Skeletal muscle tissue (tissue), 4 donors: Measurements from ENCODE around the gene ARHGAP15. TPM values are rescaled to one million over a fixed set of nuclear protein-coding genes. Genes with fewer than 3 reads are reported as not detected.

Experiments used
- H3K27ac ChIP-seq: one replicate; pipeline ENCODE4 v1.7.0; 2013; ENCODE audit warnings: mild to moderate bottlenecking, low read depth, low read length, inconsistent platforms
- H3K27me3 ChIP-seq, 3 donors: one replicate each; pipeline ENCODE4 v1.7.0; 2013; ENCODE audit warnings: low read length in 3 of 3; ENCODE audit not compliant: control insufficient read depth in 3 of 3, insufficient read depth in 3 of 3
- H3K36me3 ChIP-seq, 3 donors: one replicate each; pipeline ENCODE4 v1.7.0; 2013; ENCODE audit warnings: low read length in 3 of 3; ENCODE audit not compliant: control insufficient read depth in 3 of 3, insufficient read depth in 3 of 3
- H3K4me1 ChIP-seq, 3 donors: one replicate each; pipeline ENCODE4 v1.7.0; 2013; ENCODE audit warnings: low read length in 3 of 3, mild to moderate bottlenecking in 3 of 3; ENCODE audit not compliant: control insufficient read depth in 3 of 3, insufficient read depth in 3 of 3
- H3K4me3 ChIP-seq, 3 donors: one replicate each; pipeline ENCODE4 v1.7.0; 2013; ENCODE audit warnings: low read length in 3 of 3
- H3K9ac ChIP-seq, 3 donors: one replicate each; pipeline ENCODE4 v1.7.0; 2013; ENCODE audit warnings: low read length in 3 of 3, mild to moderate bottlenecking in 3 of 3, moderate library complexity in 2 of 3, low read depth in 1 of 3
- H3K9me3 ChIP-seq, 3 donors: one replicate each; pipeline ENCODE4 v1.7.0; 2013; ENCODE audit warnings: low read length in 3 of 3; ENCODE audit not compliant: control insufficient read depth in 3 of 3
- total RNA-seq: library from RNA; depleted of rRNA; stranded (reverse); fragments of >200 nt; gene quantifications from one replicate; pipeline ENCODE4 v1.2.3, GENCODE V29; 2014
- donor health status: Osteomylitis.

The ARHGAP15 gene
- total RNA-seq, 1 donor from 2014 or later: 33.9 TPM

DNA sequence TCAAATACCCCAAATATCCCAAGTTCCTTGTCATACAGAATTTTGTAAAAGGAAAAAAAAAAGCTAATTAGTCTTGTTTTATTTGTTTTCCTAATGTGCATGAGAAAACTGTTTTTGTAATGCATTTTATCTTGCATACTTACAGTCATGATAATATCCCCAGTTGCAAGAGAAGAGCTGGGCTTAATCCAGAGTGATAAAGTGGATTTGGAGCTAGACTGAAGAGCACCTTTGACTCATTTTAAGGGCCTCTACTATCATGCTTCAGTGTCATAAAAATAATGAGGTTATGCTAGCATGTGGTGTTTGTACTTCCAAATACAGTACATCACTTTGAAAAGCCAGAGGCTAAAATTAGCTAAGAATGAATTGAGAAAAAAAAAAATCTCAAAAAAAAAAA lies 26.4 kb downstream of the ARHGAP15 start:
- no peaks in the 10 kb centered on the region for H3K9me3 ChIP-seq
- H3K36me3 ChIP-seq: no peaks in the 10 kb centered on the region
- H3K27me3 ChIP-seq: no peaks in the 10 kb centered on the region
- H3K4me1 ChIP-seq: no peaks in the 10 kb centered on the region
- no peak overlapping the region for H3K4me3 ChIP-seq
- no peak overlapping the region for H3K27ac ChIP-seq
- no peak overlapping the region for H3K9ac ChIP-seq

DNA sequence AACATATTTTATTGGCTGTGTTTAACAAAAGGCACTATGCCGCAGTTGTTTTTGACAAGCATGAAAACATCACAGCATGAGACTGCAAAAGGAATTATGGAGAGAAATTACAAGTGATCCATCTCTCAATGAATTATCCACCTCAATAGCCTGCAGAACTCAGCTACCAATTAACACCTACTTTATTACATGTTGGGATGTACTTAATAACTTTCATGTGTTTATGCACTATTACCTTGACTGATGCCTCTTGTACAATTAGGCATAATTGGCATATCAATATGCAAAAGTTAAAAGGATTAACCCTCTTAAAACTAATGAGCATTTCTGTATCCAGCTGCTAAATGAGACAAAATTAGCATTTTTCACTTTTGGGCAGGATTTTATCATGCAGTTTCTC lies 27.8 kb downstream of the ARHGAP15 start:
- Histone ChIP-seq H3K9me3 (no peaks in the 10 kb centered on the region), H3K4me3 (no peak overlapping the region), H3K36me3 (no peaks in the 10 kb centered on the region), H3K27ac (no peak overlapping the region), H3K4me1 (no peaks in the 10 kb centered on the region), H3K27me3 (no peaks in the 10 kb centered on the region), H3K9ac (no peak overlapping the region)

DNA sequence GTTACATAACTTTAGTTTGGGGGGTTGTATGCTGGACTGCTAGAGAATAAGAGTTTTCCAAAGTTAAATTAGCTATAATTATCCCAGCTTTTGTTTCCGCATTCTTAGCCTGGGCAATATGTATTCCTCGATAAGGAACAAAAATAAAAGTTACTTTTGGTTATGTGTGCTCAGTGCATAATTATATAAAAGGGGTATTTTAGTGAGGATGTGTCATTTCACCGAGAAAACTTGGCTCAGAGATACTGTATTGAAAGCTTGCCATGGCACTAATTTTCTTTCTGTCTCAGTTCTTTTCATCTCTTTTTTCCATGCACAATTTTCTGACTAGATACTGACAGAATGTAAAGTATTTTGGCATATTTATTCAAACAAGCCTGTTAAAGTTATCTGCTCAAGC lies 28.2 kb downstream of the ARHGAP15 start:
- H3K27ac ChIP-seq: no peak overlapping the region

GRCh38 chr2:143158098-143158497 lies 28.9 kb downstream of the ARHGAP15 start:
- Histone ChIP-seq H3K9ac (no peak overlapping the region), H3K36me3 (no peaks in the 10 kb centered on the region), H3K9me3 (no peaks in the 10 kb centered on the region), H3K4me3 (no peak overlapping the region), H3K27me3 (no peaks in the 10 kb centered on the region), H3K4me1 (peaks cover 0 to 2% (median 0%) of the 10 kb centered on the region in 3 donors), H3K27ac (no peak overlapping the region)

More for the DNA sequence above, 28.2 kb downstream of the ARHGAP15 start:
- no peak overlapping the region for H3K4me3 ChIP-seq
- no peaks in the 10 kb centered on the region for H3K36me3 ChIP-seq
- H3K9me3 ChIP-seq: no peaks in the 10 kb centered on the region
- no peak overlapping the region for H3K9ac ChIP-seq
- peaks cover 0 to 2% (median 0%) of the 10 kb centered on the region in 3 donors for H3K4me1 ChIP-seq
- no peaks in the 10 kb centered on the region for H3K27me3 ChIP-seq

DNA sequence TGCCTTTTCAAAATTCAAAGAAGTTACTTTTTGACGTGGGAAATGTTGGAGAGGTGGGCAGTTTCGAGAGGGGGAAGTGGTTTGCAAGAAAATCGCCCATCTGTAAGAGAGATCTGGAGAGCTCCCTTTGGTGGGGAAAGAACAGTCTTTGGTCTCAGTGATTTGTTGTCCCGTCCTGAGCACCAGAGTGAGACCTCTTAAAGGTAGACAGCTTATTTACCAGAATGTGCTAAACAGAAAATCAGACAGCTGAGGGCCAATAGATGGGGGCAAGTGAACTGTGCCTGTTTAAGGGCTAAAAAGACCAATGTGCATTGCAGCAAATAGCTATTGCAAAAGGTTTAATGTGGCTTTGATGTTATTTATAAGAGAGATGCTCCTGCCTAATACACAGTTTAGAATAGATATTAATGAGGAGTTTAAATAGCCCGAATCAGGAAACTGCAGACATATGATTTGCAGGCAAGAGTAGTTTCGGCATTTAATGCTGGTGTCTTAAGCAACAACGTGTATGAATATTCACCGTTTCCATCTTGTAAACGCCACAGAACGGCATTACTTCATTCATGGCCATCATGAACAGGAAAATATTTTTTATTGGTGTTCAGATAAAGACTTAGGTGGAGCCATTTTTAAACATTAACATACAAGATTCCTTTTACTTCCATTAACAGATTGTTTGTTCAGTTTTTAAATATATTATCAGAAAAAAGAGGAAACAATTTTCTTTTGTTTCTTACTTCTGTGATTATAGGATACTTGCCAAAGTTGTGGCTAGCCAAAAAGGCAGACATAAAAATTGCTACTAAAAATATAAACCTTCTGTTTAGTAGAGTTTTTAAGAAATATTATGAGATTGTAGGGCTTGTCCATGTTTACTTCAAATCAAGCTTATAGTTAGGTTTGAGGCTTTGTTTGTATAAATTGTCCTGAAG lies 29.6 kb downstream of the ARHGAP15 start:
- Histone ChIP-seq H3K9ac (no peak overlapping the region), H3K9me3 (no peaks in the 10 kb centered on the region), H3K4me3 (no peak overlapping the region), H3K27me3 (no peaks in the 10 kb centered on the region), H3K36me3 (no peaks in the 10 kb centered on the region), H3K27ac (no peak overlapping the region), H3K4me1 (peaks cover 0 to 2% (median 0%) of the 10 kb centered on the region in 3 donors)

- Histone ChIP-seq H3K9ac (no peak overlapping the region), H3K4me1 (peaks cover 0 to 2% (median 0%) of the 10 kb centered on the region in 3 donors), H3K27me3 (no peaks in the 10 kb centered on the region), H3K36me3 (no peaks in the 10 kb centered on the region), H3K27ac (no peak overlapping the region), H3K9me3 (no peaks in the 10 kb centered on the region), H3K4me3 (no peak overlapping the region)
These were observed 30.2 kb downstream of the ARHGAP15 start for GRCh38 chr2:143159486-143159840.

DNA sequence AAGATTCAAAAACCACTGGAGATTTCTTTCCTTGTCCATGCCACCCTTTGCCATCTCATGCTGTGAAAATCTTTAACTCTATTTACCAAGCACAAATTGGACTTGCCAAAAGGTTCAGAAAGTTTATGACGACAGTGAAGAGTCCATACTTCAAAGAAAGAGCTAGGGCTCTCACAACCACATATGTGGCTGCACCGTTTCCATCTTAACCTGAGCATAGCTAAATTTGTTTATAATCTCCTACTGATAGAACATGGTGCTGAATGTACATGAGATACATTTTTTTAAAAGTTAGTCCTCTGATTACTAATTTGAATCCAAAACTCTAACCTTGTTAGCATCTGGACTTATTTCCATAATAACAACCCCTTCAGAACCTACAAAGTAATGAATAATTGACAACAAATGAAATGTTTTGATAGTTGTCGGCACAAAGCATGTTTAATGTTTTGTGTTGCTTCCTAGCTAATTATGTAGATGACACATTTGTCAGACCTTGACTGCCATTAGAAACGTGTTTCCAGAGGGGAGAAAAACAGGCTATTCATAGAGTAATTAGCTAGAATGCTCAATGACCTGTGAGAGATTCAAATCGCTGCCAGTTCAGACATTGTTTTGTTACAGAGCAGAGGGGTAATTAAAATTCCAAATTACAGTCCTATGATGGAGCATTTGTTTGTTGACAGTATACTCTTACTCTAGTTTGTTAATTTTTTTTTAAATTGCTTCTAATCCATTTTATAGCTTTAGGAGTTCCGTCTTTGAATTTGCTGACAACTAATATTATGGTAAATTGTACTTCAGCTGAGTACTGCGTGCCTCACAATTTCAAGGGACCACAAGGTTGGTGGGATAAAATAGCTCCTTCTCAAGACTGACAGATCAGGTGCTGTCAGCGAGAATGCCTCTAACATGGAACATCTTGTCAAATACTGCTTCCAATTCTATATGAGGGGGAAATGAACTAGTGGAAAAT lies 31.8 kb downstream of the ARHGAP15 start:
- H3K27me3 ChIP-seq: no peaks in the 10 kb centered on the region
- no peaks in the 10 kb centered on the region for H3K9me3 ChIP-seq
- H3K27ac ChIP-seq: no peak overlapping the region
- H3K4me3 ChIP-seq: no peak overlapping the region
- H3K36me3 ChIP-seq: no peaks in the 10 kb centered on the region
- peaks cover 0 to 2% (median 0%) of the 10 kb centered on the region in 3 donors for H3K4me1 ChIP-seq
- no peak overlapping the region for H3K9ac ChIP-seq

DNA sequence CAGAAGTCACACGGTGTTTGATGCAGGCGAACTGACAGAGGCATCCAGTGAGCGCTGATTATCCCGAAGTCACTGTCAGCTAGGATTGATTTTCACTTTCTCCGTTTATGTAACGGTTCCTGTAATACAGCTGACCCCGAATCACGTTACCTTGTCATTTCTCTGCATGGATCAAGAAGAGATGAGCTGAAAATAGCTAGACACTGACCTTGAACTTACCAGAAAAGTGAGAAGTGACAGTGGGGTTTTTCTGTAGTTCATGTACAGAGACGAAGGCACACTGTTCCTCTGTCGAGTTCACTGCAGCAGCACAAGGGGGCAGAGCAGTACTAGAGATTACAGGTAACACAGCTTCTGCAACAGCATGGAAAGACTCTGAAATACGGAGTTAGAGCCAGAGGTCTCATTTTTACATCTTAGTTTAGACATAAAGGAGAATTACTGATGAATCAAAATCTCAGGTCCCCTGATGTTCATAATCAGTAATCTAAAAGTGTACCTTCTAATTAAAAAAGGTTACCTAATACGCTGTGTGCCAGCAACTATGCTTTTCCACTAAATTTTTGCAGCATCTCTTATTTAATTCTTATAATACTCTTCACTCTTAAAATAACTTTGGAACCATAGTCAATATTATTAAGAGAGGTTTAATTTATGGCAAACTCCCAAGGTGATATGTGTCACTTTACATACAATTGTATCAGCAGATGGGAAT lies 33.1 kb downstream of the ARHGAP15 start:
- H3K4me1 ChIP-seq: peaks cover 0 to 2% (median 0%) of the 10 kb centered on the region in 3 donors
- H3K27ac ChIP-seq: no peak overlapping the region
- no peaks in the 10 kb centered on the region for H3K36me3 ChIP-seq
- H3K9ac ChIP-seq: no peak overlapping the region
- peak overlapping the region in 1 of 3 donors; percentile 33 for H3K4me3 ChIP-seq
- H3K9me3 ChIP-seq: no peaks in the 10 kb centered on the region
- H3K27me3 ChIP-seq: no peaks in the 10 kb centered on the region

GRCh38 chr2:143162997-143163396 lies 33.8 kb downstream of the ARHGAP15 start:
- Histone ChIP-seq H3K4me3 (no peak overlapping the region), H3K36me3 (no peaks in the 10 kb centered on the region), H3K9me3 (no peaks in the 10 kb centered on the region), H3K9ac (no peak overlapping the region), H3K27ac (no peak overlapping the region), H3K27me3 (no peaks in the 10 kb centered on the region), H3K4me1 (peaks cover 0 to 2% (median 0%) of the 10 kb centered on the region in 3 donors)
